Uterus (tissue), 2 donors: ENCODE results near the gene ST8SIA5.

ENCODE experiments used
- CTCF ChIP-seq, 4 experiments: fragments of 200-600 bp in 2 of 4; fragments of 450-650 bp in 2 of 4; sonication (generic) in 2 of 4; IDR thresholded peaks; one replicate each; pipeline ENCODE4 v1.5.1; 2016 to 2019; ENCODE audit warnings: antibody characterized with exemption in 4 of 4, mild to moderate bottlenecking in 2 of 4, moderate library complexity in 1 of 4
- POLR2A ChIP-seq, 2 donors: fragments of 450-650 bp; IDR thresholded peaks; one replicate each; pipeline ENCODE4 v1.6.1; 2016; ENCODE audit warnings: antibody characterized with exemption in 2 of 2, mild to moderate bottlenecking in 1 of 2, moderate library complexity in 1 of 2

- no peak for TF ChIP-seq CTCF (IDR thresholded peaks at IDR 0.05)
- no peak for TF ChIP-seq POLR2A (IDR thresholded peaks at IDR 0.05)
Observed at GRCh38 chr18:46756025-46756558, 761 bp downstream of the ST8SIA5 start.
